Activated CD8-positive, alpha-beta memory T cell treated with anti-CD3 and anti-CD28 coated beads for 1 hour (primary cell): ENCODE data around the gene POLR1E.

Source experiments
- DNase-seq, 2 donors: peaks; one replicate each; pipeline ENCODE4 v3.0.0-alpha.2; 2020; ENCODE audit warnings: low read depth in 1 of 2; ENCODE audit errors: extremely low read depth in 1 of 2

The POLR1E gene

GRCh38 chr9:37531699-37532098, 46.0 kb downstream of the POLR1E start:
- DNase-seq, result no peak

GRCh38 chr9:37534412-37534811, 48.7 kb downstream of the POLR1E start:
- no peak for DNase-seq

GRCh38 chr9:37534901-37535300, 49.2 kb downstream of the POLR1E start:
- no peak for DNase-seq

- DNase-seq, result no peak
These were observed 52.4 kb downstream of the POLR1E start for GRCh38 chr9:37538099-37538498.

- DNase-seq, result no peak
These were observed 53.9 kb downstream of the POLR1E start for GRCh38 chr9:37539634-37540033.

- DNase-seq, result no peak
These were observed 54.9 kb downstream of the POLR1E start for GRCh38 chr9:37540634-37541033.

GRCh38 chr9:37541465-37541864, 55.7 kb downstream of the POLR1E start:
- DNase-seq, result no peak

- DNase-seq, result no peak
These were observed 56.7 kb downstream of the POLR1E start for GRCh38 chr9:37542488-37542887.

- no peak for DNase-seq
These were observed 57.1 kb downstream of the POLR1E start for GRCh38 chr9:37542895-37543294.

- no peak for DNase-seq
These were observed 57.7 kb downstream of the POLR1E start for GRCh38 chr9:37543468-37543867.

- no peak for DNase-seq
These were observed 61.7 kb downstream of the POLR1E start for GRCh38 chr9:37547328-37547878.

- DNase-seq, result no peak
These were observed 63.8 kb downstream of the POLR1E start for GRCh38 chr9:37549527-37549926.

- no peak for DNase-seq
These were observed 65.0 kb downstream of the POLR1E start for GRCh38 chr9:37550781-37551180.

GRCh38 chr9:37551468-37551867, 65.7 kb downstream of the POLR1E start:
- DNase-seq, result no peak

- DNase-seq, result no peak
These were observed 66.1 kb downstream of the POLR1E start for GRCh38 chr9:37551888-37552287.
